Breast epithelium (tissue), 4 donors: ENCODE results near the gene SUV39H2. TPM values are rescaled to one million over a fixed set of nuclear protein-coding genes. Genes with fewer than 3 reads are reported as not detected.
A peak's percentile ranks its signal among the peaks of the same experiment; 100 is the strongest.

Experiments
- DNase-seq, 2 donors: peaks; one replicate each; pipeline ENCODE4 v3.0.0-alpha.2; 2019; ENCODE audit warnings: low spot score in 2 of 2
- H3K27ac ChIP-seq, 2 donors: fragments of 200-600 bp; sonication (generic) in 1 of 2; one replicate each; pipeline ENCODE4 v1.5.1; 2016 to 2019; ENCODE audit warnings: mild to moderate bottlenecking in 1 of 2
- H3K27me3 ChIP-seq, 2 donors: fragments of 200-600 bp; sonication (generic) in 1 of 2; one replicate each; pipeline versions ENCODE4 v1.5.1 to v1.6.0; 2017 to 2019; ENCODE audit warnings: control low read depth in 1 of 2, mild to moderate bottlenecking in 1 of 2
- H3K36me3 ChIP-seq: fragments of 200-600 bp; one replicate; pipeline ENCODE4 v1.5.1; 2019
- H3K4me1 ChIP-seq, 2 donors: fragments of 200-600 bp; sonication (generic); one replicate each; pipeline ENCODE4 v1.5.1; 2016 to 2019; ENCODE audit warnings: control low read depth in 1 of 2
- H3K4me3 ChIP-seq, 3 donors: fragments of 200-600 bp; sonication (generic); 1 replicate in 2 of 3; 2 replicates in 1 of 3; pipeline ENCODE4 v1.5.1; 2016 to 2019; ENCODE audit warnings: mild to moderate bottlenecking in 3 of 3, moderate library complexity in 2 of 3
- H3K9me3 ChIP-seq, 2 donors: fragments of 200-600 bp; sonication (generic) in 1 of 2; one replicate each; pipeline ENCODE4 v1.5.1; 2016 to 2019; ENCODE audit warnings: control low read depth in 1 of 2
- CTCF ChIP-seq, 3 donors: fragments of 450-650 bp; IDR thresholded peaks; one replicate each; pipeline ENCODE4 v1.5.1; 2016 to 2017; ENCODE audit warnings: antibody characterized with exemption in 3 of 3, mild to moderate bottlenecking in 3 of 3, moderate library complexity in 3 of 3
- POLR2A ChIP-seq: fragments of 450-650 bp; IDR thresholded peaks from one replicate; pipeline ENCODE4 v1.6.1; 2016; ENCODE audit warnings: antibody characterized with exemption, mild to moderate bottlenecking, moderate library complexity
- POLR2AphosphoS5 ChIP-seq, 3 donors: sonication (generic); formaldehyde crosslinking; IDR thresholded peaks; one replicate each; pipeline ENCODE4 v1.6.1; 2017; ENCODE audit warnings: antibody characterized with exemption in 3 of 3
- intact Hi-C: fragments of 100-400 bp; cut with DNase I; formaldehyde crosslinking; loops from one replicate; pipeline ENCODE4 v1.15.1; 2023; ENCODE audit warnings: low total_unique reads
- total RNA-seq, 3 donors: library from RNA; depleted of rRNA; stranded (reverse); fragments of >200 nt; gene quantifications; one replicate each; pipeline ENCODE4 v1.1.0, GENCODE V29; 2016

Gene SUV39H2
- total RNA-seq, 3 donors from 2014 or later: 4.6 to 7.5 (median 5.6) TPM

GRCh38 chr10:14945108-14945507 is 66.4 kb downstream of the SUV39H2 start:
- Histone ChIP-seq H3K4me3 (no peak overlapping the region), H3K27ac (no peak overlapping the region), H3K27me3 (no peaks in the 10 kb centered on the region), H3K36me3 (no peaks in the 10 kb centered on the region), H3K9me3 (no peaks in the 10 kb centered on the region), H3K4me1 (no peaks in the 10 kb centered on the region)
- TF ChIP-seq POLR2A: no peak
- no peak for TF ChIP-seq POLR2AphosphoS5 (IDR thresholded peaks at IDR 0.05)
- no peak for TF ChIP-seq CTCF (IDR thresholded peaks at IDR 0.05)
- intact Hi-C loops: no loop called here
- no peak for DNase-seq

DNA sequence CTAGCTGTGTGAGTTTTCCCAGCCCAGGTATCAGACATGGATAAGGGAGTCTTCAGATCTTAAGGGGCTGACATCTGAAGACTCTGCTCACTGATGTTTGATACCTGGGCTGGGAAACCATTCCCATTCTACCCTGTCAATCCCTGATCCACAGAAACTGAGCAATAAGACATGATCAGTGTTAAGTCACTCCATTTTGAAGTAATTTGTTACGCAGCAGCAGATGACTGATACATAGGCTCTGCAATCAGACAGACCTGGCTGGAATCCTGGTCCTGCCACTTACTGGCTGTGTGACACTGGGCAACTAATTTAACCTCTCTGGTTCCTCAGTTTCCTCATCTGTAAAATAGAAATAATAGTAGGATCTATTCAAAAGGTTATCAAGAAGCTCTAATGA is 68.6 kb downstream of the SUV39H2 start:
- H3K27me3 ChIP-seq: no peaks in the 10 kb centered on the region
- H3K4me3 ChIP-seq: no peak overlapping the region
- H3K9me3 ChIP-seq: no peaks in the 10 kb centered on the region
- no peaks in the 10 kb centered on the region for H3K4me1 ChIP-seq
- no peak overlapping the region for H3K27ac ChIP-seq
- no peak for DNase-seq
- no peaks in the 10 kb centered on the region for H3K36me3 ChIP-seq
- intact Hi-C loops: no loop called here
- TF ChIP-seq POLR2AphosphoS5 (IDR thresholded peaks at IDR 0.05): no peak
- no peak for TF ChIP-seq POLR2A
- TF ChIP-seq CTCF (IDR thresholded peaks at IDR 0.05): no peak

GRCh38 chr10:14949291-14949690 is 70.6 kb downstream of the SUV39H2 start:
- no peaks in the 10 kb centered on the region for H3K27me3 ChIP-seq
- H3K36me3 ChIP-seq: no peaks in the 10 kb centered on the region
- no peak overlapping the region for H3K27ac ChIP-seq
- intact Hi-C loops: no loop called here
- TF ChIP-seq POLR2AphosphoS5 (IDR thresholded peaks at IDR 0.05) (no peak), POLR2A (no peak), CTCF (IDR thresholded peaks at IDR 0.05) (no peak)
- no peak for DNase-seq
- no peaks in the 10 kb centered on the region for H3K9me3 ChIP-seq
- no peaks in the 10 kb centered on the region for H3K4me1 ChIP-seq
- H3K4me3 ChIP-seq: no peak overlapping the region

- Histone ChIP-seq H3K27ac (peak overlapping the region; percentile 78 to 91), H3K4me3 (peak overlapping the region; percentile 50 to 79 (median 70)), H3K4me1 (no peaks in the 10 kb centered on the region), H3K9me3 (no peaks in the 10 kb centered on the region), H3K27me3 (no peaks in the 10 kb centered on the region), H3K36me3 (no peaks in the 10 kb centered on the region)
- DNase-seq: no peak
- intact Hi-C loops: loop anchor here (10.0 kb wide), 1 partner anchor 142 kb away; the partner anchor contains the start of gene RPP38
- TF ChIP-seq POLR2A: no peak
- TF ChIP-seq CTCF (IDR thresholded peaks at IDR 0.05): no peak
- no peak for TF ChIP-seq POLR2AphosphoS5 (IDR thresholded peaks at IDR 0.05)
These were observed 74.3 kb downstream of the SUV39H2 start for GRCh38 chr10:14952851-14953423.

DNA sequence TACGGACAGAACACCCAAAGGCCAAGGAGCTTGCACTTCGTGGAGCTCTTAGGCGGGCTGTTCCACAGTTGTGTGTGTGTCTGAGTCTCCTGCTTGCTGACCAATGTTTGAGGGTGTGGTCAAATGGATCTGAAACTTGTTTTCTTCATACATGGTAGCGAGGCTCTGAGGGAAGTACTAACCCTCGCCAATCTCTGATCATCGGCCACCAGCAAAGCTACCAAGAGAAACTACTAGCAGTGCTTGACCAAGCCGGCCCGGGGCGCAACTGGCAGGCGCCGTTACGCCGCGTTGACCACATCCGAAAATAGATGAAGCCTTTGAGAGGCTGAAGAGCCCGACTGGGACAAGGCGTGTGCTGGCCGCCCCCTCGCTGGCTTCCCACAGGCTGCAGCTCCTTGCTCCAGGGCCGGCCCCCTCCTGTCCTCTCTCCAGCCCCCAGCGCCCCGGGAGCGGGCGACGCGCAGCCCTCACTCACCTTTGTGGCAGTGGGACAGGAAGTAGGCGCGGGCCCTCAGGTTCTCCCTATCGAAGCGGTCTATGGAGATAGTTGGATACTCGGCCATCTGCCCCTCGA is 74.8 kb downstream of the SUV39H2 start:
- peak in 1 of 2 donors; percentile 44 for DNase-seq

More for the DNA sequence above, 74.8 kb downstream of the SUV39H2 start:
- no peaks in the 10 kb centered on the region for H3K9me3 ChIP-seq
- intact Hi-C loops: loop anchor here (10.0 kb wide), 1 partner anchor 141 kb away; the partner anchor contains the start of gene RPP38
- no peaks in the 10 kb centered on the region for H3K36me3 ChIP-seq
- no peaks in the 10 kb centered on the region for H3K27me3 ChIP-seq
- TF ChIP-seq POLR2A (no peak), POLR2AphosphoS5 (IDR thresholded peaks at IDR 0.05) (no peak), CTCF (IDR thresholded peaks at IDR 0.05) (no peak)
- H3K4me3 ChIP-seq: peak overlapping the region; percentile 50 to 79 (median 70)
- H3K27ac ChIP-seq: peak overlapping the region; percentile 78 to 91
- no peaks in the 10 kb centered on the region for H3K4me1 ChIP-seq
